NK-92 (cell line): Measurements from ENCODE around the gene KLHL18.

Source experiments
- DNase-seq: peaks from one replicate; lab custom pipeline; 2025; ENCODE audit not compliant: unreplicated experiment; lab: John Stamatoyannopoulos, UW

Gene KLHL18

GRCh38 chr3:47392933-47393332, 110.2 kb downstream of the KLHL18 start:
- no peak for DNase-seq

- DNase-seq, result no peak
These were observed 111.6 kb downstream of the KLHL18 start for GRCh38 chr3:47394140-47394870.

GRCh38 chr3:47394881-47395280, 112.1 kb downstream of the KLHL18 start:
- DNase-seq, result no peak
